ENCODE measurements around the gene MOCS3.

GRCh38 chr20:50933589-50933988 is 25.0 kb upstream of the MOCS3 start:
- TF ChIP-seq JUND (IDR thresholded peaks at IDR 0.05): no peak
- no peak for TF ChIP-seq CTCF (IDR thresholded peaks at IDR 0.05 in 2 of 3, conservative IDR thresholded peaks at IDR 0.05 in 1 of 3; ENCODE audit: borderline replicate concordance in 1 of 3, insufficient read depth in 1 of 3, low read depth in 2 of 3, low read length in 2 of 3)
- no peak for TF ChIP-seq POLR2A (IDR thresholded peaks at IDR 0.05; ENCODE audit: borderline replicate concordance, extremely low read depth, insufficient read depth, insufficient read length)
- TF ChIP-seq, protein P1, sequence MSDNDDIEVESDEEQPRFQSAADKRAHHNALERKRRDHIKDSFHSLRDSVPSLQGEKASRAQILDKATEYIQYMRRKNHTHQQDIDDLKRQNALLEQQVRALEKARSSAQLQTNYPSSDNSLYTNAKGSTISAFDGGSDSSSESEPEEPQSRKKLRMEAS (IDR thresholded peaks at IDR 0.05): no peak
- TF ChIP-seq RAD21 (IDR thresholded peaks at IDR 0.05; ENCODE audit: low read depth): no peak
- no peak for TF ChIP-seq YY1 (IDR thresholded peaks at IDR 0.05; ENCODE audit: extremely low read depth, insufficient replicate concordance, low read depth, low read length)
- TF ChIP-seq, protein P2, sequence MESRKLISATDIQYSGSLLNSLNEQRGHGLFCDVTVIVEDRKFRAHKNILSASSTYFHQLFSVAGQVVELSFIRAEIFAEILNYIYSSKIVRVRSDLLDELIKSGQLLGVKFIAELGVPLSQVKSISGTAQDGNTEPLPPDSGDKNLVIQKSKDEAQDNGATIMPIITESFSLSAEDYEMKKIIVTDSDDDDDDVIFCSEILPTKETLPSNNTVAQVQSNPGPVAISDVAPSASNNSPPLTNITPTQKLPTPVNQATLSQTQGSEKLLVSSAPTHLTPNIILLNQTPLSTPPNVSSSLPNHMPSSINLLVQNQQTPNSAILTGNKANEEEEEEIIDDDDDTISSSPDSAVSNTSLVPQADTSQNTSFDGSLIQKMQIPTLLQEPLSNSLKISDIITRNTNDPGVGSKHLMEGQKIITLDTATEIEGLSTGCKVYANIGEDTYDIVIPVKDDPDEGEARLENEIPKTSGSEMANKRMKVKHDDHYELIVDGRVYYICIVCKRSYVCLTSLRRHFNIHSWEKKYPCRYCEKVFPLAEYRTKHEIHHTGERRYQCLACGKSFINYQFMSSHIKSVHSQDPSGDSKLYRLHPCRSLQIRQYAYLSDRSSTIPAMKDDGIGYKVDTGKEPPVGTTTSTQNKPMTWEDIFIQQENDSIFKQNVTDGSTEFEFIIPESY (IDR thresholded peaks at IDR 0.05; ENCODE audit: extremely low read depth, insufficient replicate concordance, low read length): no peak
- TF ChIP-seq SP1 (IDR thresholded peaks at IDR 0.05; ENCODE audit: low read depth): no peak
- no peak for TF ChIP-seq ELF1 (IDR thresholded peaks at IDR 0.05; ENCODE audit: borderline replicate concordance, low read depth)
